GM12878 (cell line): ENCODE measurements around the gene RHBDD1. TPM values are rescaled to one million over a fixed set of nuclear protein-coding genes. Genes with fewer than 3 reads are reported as not detected.

Source experiments
- ATAC-seq: fragments of 200-7000 bp; cut with Tn5 transposase; 3 replicates; pipeline ENCODE4 v1.9.1; 2020; ENCODE audit warnings: mild to moderate bottlenecking, moderate library complexity
- BruUV-seq: library from RNA; stranded (reverse); fragments of 400-500 nt; replicated peaks from 2 replicates; lab custom pipeline; 2021; lab: Mats Ljungman, UMichigan
- CTCF ChIA-PET: fragments of 300-600 bp; sonication (Branson Sonifier 250); formaldehyde crosslinking; extraction: SDS; loops from one replicate; lab custom pipeline; 2021; ENCODE audit warnings: inconsistent platforms; lab: Yijun Ruan, JAX
- POLR2A ChIA-PET: fragments of 350-600 bp; formaldehyde crosslinking; extraction: SDS; loops from one replicate; lab custom pipeline; 2021; ENCODE audit warnings: inconsistent platforms; lab: Charles Lee
- RAD21 ChIA-PET: fragments of 300-600 bp; sonication (Branson Sonifier 250); formaldehyde crosslinking; loops from one replicate; lab custom pipeline; 2023; ENCODE audit warnings: antibody characterized with exemption; ENCODE audit not compliant: unreplicated experiment; lab: Charles Lee
- SMC1A ChIA-PET: fragments of 300-600 bp; sonication (Branson Sonifier 250); formaldehyde crosslinking; loops from one replicate; lab custom pipeline; 2023; ENCODE audit not compliant: unreplicated experiment, uncharacterized antibody; lab: Charles Lee
- DNase-seq: peaks from one replicate; pipeline ENCODE4 v3.0.0-alpha.2; 2011; ENCODE audit warnings: low read depth, low spot score
- FAIRE-seq: peaks from 3 replicates; lab custom pipeline; 2011; peaks lifted over from hg19 to GRCh38; lab: Jason Lieb, UNC
- H2AFZ ChIP-seq: 2 replicates; pipeline ENCODE4 v1.6.0; 2011; ENCODE audit warnings: low read depth, low read length, control low read depth; ENCODE audit not compliant: control insufficient read depth
- H3K27ac ChIP-seq: 2 replicates; pipeline ENCODE4 v1.5.1; 2011; ENCODE audit warnings: control low read depth; ENCODE audit not compliant: control insufficient read depth, insufficient read depth
- H3K27me3 ChIP-seq, 2 experiments: replicated peaks in 1 of 2; 2 replicates each; pipeline versions ENCODE4 v1.6.0 to v1.6.1; 2011; ENCODE audit warnings: low read length in 1 of 2; ENCODE audit not compliant: control insufficient read depth in 2 of 2, insufficient read depth in 2 of 2
- H3K36me3 ChIP-seq, 2 experiments: 2 replicates each; pipeline ENCODE4 v1.5.1; 2011; ENCODE audit warnings: low read length in 1 of 2; ENCODE audit not compliant: control insufficient read depth in 2 of 2, insufficient read depth in 2 of 2
- H3K4me1 ChIP-seq: 2 replicates; pipeline ENCODE4 v1.6.1; 2011; ENCODE audit warnings: mild to moderate bottlenecking, low read length, moderate library complexity, mixed read lengths; ENCODE audit not compliant: control insufficient read depth, insufficient read depth
- H3K4me2 ChIP-seq: 2 replicates; pipeline ENCODE4 v1.6.0; 2011; ENCODE audit warnings: control low read depth; ENCODE audit not compliant: control insufficient read depth, insufficient read depth
- H3K4me3 ChIP-seq: fragments of 200-600 bp; sonication (generic); 2 replicates; pipeline ENCODE4 v1.5.1; 2016
- H3K79me2 ChIP-seq: 2 replicates; pipeline ENCODE4 v1.6.0; 2011; ENCODE audit warnings: low read length; ENCODE audit not compliant: control insufficient read depth, insufficient read depth
- H3K9ac ChIP-seq: 2 replicates; pipeline ENCODE4 v1.8.0; 2011; ENCODE audit warnings: low read length, control low read depth, mixed read lengths; ENCODE audit not compliant: control insufficient read depth, insufficient read depth
- H3K9me3 ChIP-seq: replicated peaks from 3 replicates; pipeline ENCODE4 v1.5.1; 2011; ENCODE audit warnings: mild to moderate bottlenecking, low read length; ENCODE audit not compliant: control insufficient read depth, insufficient read depth
- H4K20me1 ChIP-seq: 2 replicates; pipeline ENCODE4 v1.6.0; 2011; ENCODE audit not compliant: control insufficient read depth, insufficient read depth
- CREB1 ChIP-seq: IDR thresholded peaks from 2 replicates; pipeline ENCODE4 v1.6.1; 2012; ENCODE audit warnings: low read depth, mild to moderate bottlenecking, inconsistent platforms
- EED ChIP-seq: sonication (generic); IDR thresholded peaks from 2 replicates; pipeline ENCODE4 v1.6.1; 2016; ENCODE audit warnings: antibody characterized with exemption, low read depth
- FOXM1 ChIP-seq: IDR thresholded peaks from 2 replicates; pipeline ENCODE4 v1.6.1; 2012; ENCODE audit warnings: low read depth, mild to moderate bottlenecking, inconsistent platforms, low read length, moderate library complexity
- HDAC6 ChIP-seq: fragments of 200-600 bp; sonication (generic); IDR thresholded peaks from one replicate; pipeline ENCODE4 v1.8.0; 2017; ENCODE audit warnings: antibody characterized with exemption; ENCODE audit not compliant: unreplicated experiment
- NR2F1 ChIP-seq: fragments of 450-650 bp; conservative IDR thresholded peaks from 2 replicates; pipeline ENCODE4 v1.6.1; 2017; ENCODE audit warnings: mild to moderate bottlenecking
- RB1 ChIP-seq: fragments of 450-650 bp; formaldehyde crosslinking; IDR thresholded peaks from 2 replicates; pipeline ENCODE4 v1.6.1; 2017; ENCODE audit warnings: mild to moderate bottlenecking, borderline replicate concordance
- RFX5 ChIP-seq: IDR thresholded peaks from 2 replicates; pipeline ENCODE4 v1.6.1; 2011; ENCODE audit warnings: low read depth, low read length, improper control_type of control experiment
- SMAD1 ChIP-seq: fragments of 450-650 bp; IDR thresholded peaks from 2 replicates; pipeline ENCODE4 v1.6.1; 2018; ENCODE audit warnings: mild to moderate bottlenecking, low read depth; ENCODE audit not compliant: partially characterized antibody
- TCF3 ChIP-seq: IDR thresholded peaks from 2 replicates; pipeline ENCODE4 v1.6.1; 2012; ENCODE audit warnings: low read depth, mild to moderate bottlenecking, low read length, borderline replicate concordance; ENCODE audit not compliant: insufficient read depth
- TCF7 ChIP-seq: IDR thresholded peaks from 2 replicates; pipeline ENCODE4 v1.6.1; 2014; ENCODE audit warnings: antibody characterized with exemption, borderline replicate concordance
- WGBS: methylation state at CpG from one replicate; pipeline ENCODE4 v1.1.6; 2016; ENCODE audit warnings: low lambda C conversion rate; ENCODE audit not compliant: insufficient replicate concordance, insufficient coverage; ENCODE audit errors: missing lambda C conversion rate; 5-methylcytosine and 5-hydroxymethylcytosine counted together
- in situ Hi-C: fragments of 300-500 bp; cut with MboI; formaldehyde crosslinking; loops from 9 replicates; pipeline ENCODE4 v1.14.3; 2018; ENCODE audit warnings: mixed read lengths
- intact Hi-C: fragments of 100-400 bp; cut with micrococcal nuclease; formaldehyde crosslinking; loops from one replicate; pipeline ENCODE4 v1.14.2; 2022; ENCODE audit not compliant: unreplicated experiment
- polyA plus RNA-seq, 11 experiments: library from polyadenylated mRNA; depleted of rRNA in 4 of 11; unstranded in 6 of 11; stranded (reverse) in 5 of 11; fragments of >200 nt; fragmentation: Nextera tagmentation in 4 of 11; fragmentation: Illumina TruSeq in 1 of 11; extraction: Ambion mirVana in 4 of 11; extraction: Trizol in 1 of 11; gene quantifications; 1 replicate in 1 of 11; 2 replicates in 10 of 11; pipeline versions ENCODE4 v1.2.1 to v1.2.3, GENCODE V29; 2011 to 2016; ENCODE audit warnings: inconsistent platforms in 2 of 11, missing spikeins in 2 of 11, low read depth in 1 of 11
- total RNA-seq, 4 experiments: library from RNA; depleted of rRNA in 3 of 4; stranded (reverse); fragments of >200 nt in 3 of 4; fragmentation: Illumina TruSeq in 1 of 4; extraction: Trizol in 1 of 4; gene quantifications; 2 replicates each; pipeline versions ENCODE4 v1.2.1 to v1.2.3, GENCODE V29; 2013 to 2021
- TF ChIP-seq, protein P1 (sequence below): fragments of 450-650 bp; IDR thresholded peaks from 2 replicates; pipeline ENCODE4 v1.6.1; 2016; ENCODE audit warnings: mild to moderate bottlenecking
- TF ChIP-seq, protein P2 (sequence below): IDR thresholded peaks from 2 replicates; pipeline ENCODE4 v1.6.1; 2012; ENCODE audit warnings: low read depth, low read length, improper control_type of control experiment
- TF ChIP-seq, protein P3 (sequence below): fragments of 450-650 bp; formaldehyde crosslinking; IDR thresholded peaks from 2 replicates; pipeline ENCODE4 v1.5.0; 2022; ENCODE audit warnings: mild to moderate bottlenecking, missing genetic modification characterization
- TF ChIP-seq, protein P4 (sequence below): fragments of 450-650 bp; IDR thresholded peaks from 2 replicates; pipeline ENCODE4 v1.6.1; 2016; ENCODE audit warnings: mild to moderate bottlenecking

RHBDD1 gene
- total and polyA plus RNA-seq, 10 of the 15 experiments (the other 5 are each of a cell fraction or from before 2014, with no cell fraction given) = 7.1 to 36.4 (median 14.7) TPM

DNA sequence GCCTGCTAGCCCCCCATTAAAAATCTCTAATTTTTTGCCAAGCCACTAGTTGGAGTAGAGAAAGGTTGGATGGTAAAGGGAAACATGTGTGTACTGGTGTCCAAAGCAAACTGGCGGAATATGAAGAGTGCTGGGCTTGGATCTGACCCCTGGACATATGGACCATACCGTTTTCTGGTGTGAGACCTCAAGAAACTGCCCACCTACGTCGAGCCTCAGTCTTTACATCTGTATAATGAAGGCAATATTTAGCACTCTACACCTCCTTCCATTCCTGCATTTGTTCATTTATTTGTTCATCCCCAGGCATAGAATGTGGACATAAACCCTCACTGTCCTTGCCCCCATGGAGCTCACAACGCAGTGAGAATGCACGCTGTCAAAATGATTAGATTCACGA is 142.4 kb downstream of the RHBDD1 start:
- ChIA-PET SMC1A (interaction anchor here (1.0 to 1.3 kb wide), 2 partner anchors 168 to 176 kb away, joined by 3 read pairs; no protein-coding TSS in a partner anchor), CTCF (interaction anchor here (1.0 to 1.7 kb wide), 4 partner anchors 35 to 176 kb away, joined by 3 to 7 read pairs (median 4); no protein-coding TSS in a partner anchor), POLR2A (no interaction called here), RAD21 (no interaction called here)
- H4K20me1 ChIP-seq = no peaks in the 10 kb centered on the region
- no peak for DNase-seq
- H3K9ac ChIP-seq = no peak overlapping the region
- no peaks in the 10 kb centered on the region; the same call in 2 of the 3 replicates for H3K9me3 ChIP-seq
- H3K4me3 ChIP-seq = no peak overlapping the region
- no peak for TF ChIP-seq CREB1
- TF ChIP-seq EED = no peak
- no peak for TF ChIP-seq TCF3
- TF ChIP-seq, protein P1, sequence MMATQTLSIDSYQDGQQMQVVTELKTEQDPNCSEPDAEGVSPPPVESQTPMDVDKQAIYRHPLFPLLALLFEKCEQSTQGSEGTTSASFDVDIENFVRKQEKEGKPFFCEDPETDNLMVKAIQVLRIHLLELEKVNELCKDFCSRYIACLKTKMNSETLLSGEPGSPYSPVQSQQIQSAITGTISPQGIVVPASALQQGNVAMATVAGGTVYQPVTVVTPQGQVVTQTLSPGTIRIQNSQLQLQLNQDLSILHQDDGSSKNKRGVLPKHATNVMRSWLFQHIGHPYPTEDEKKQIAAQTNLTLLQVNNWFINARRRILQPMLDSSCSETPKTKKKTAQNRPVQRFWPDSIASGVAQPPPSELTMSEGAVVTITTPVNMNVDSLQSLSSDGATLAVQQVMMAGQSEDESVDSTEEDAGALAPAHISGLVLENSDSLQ = no peak
- TF ChIP-seq, protein P2, sequence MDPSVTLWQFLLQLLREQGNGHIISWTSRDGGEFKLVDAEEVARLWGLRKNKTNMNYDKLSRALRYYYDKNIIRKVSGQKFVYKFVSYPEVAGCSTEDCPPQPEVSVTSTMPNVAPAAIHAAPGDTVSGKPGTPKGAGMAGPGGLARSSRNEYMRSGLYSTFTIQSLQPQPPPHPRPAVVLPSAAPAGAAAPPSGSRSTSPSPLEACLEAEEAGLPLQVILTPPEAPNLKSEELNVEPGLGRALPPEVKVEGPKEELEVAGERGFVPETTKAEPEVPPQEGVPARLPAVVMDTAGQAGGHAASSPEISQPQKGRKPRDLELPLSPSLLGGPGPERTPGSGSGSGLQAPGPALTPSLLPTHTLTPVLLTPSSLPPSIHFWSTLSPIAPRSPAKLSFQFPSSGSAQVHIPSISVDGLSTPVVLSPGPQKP = no peak
- TF ChIP-seq SMAD1 = no peak
- TF ChIP-seq TCF7 = no peak
- TF ChIP-seq, protein P3, sequence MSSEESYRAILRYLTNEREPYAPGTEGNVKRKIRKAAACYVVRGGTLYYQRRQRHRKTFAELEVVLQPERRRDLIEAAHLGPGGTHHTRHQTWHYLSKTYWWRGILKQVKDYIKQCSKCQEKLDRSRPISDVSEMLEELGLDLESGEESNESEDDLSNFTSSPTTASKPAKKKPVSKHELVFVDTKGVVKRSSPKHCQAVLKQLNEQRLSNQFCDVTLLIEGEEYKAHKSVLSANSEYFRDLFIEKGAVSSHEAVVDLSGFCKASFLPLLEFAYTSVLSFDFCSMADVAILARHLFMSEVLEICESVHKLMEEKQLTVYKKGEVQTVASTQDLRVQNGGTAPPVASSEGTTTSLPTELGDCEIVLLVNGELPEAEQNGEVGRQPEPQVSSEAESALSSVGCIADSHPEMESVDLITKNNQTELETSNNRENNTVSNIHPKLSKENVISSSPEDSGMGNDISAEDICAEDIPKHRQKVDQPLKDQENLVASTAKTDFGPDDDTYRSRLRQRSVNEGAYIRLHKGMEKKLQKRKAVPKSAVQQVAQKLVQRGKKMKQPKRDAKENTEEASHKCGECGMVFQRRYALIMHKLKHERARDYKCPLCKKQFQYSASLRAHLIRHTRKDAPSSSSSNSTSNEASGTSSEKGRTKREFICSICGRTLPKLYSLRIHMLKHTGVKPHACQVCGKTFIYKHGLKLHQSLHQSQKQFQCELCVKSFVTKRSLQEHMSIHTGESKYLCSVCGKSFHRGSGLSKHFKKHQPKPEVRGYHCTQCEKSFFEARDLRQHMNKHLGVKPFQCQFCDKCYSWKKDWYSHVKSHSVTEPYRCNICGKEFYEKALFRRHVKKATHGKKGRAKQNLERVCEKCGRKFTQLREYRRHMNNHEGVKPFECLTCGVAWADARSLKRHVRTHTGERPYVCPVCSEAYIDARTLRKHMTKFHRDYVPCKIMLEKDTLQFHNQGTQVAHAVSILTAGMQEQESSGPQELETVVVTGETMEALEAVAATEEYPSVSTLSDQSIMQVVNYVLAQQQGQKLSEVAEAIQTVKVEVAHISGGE (CRISPR knock-in tag) = no peak
- no peak for TF ChIP-seq RB1
- TF ChIP-seq, protein P4, sequence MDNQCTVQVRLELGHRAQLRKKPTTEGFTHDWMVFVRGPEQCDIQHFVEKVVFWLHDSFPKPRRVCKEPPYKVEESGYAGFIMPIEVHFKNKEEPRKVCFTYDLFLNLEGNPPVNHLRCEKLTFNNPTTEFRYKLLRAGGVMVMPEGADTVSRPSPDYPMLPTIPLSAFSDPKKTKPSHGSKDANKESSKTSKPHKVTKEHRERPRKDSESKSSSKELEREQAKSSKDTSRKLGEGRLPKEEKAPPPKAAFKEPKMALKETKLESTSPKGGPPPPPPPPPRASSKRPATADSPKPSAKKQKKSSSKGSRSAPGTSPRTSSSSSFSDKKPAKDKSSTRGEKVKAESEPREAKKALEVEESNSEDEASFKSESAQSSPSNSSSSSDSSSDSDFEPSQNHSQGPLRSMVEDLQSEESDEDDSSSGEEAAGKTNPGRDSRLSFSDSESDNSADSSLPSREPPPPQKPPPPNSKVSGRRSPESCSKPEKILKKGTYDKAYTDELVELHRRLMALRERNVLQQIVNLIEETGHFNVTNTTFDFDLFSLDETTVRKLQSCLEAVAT = no peak
- no peak for TF ChIP-seq RFX5
- TF ChIP-seq FOXM1 = no peak
- no peak for TF ChIP-seq NR2F1
- no peak for TF ChIP-seq HDAC6
- FAIRE-seq = no peak
- WGBS = 96% methylated on average over 7 of the region's 7 CpGs
- no peak overlapping the region for H3K4me2 ChIP-seq
- H3K27ac ChIP-seq = no peak overlapping the region
- no peak for ATAC-seq
- H3K36me3 ChIP-seq = peaks cover 0 to 5% of the 10 kb centered on the region in 2 experiments; a peak in 1 of 4 replicates
- no peak overlapping the region for H2AFZ ChIP-seq
- no TSS peak for BruUV-seq
- H3K4me1 ChIP-seq = no peaks in the 10 kb centered on the region; the same call in 1 of the 2 replicates
- H3K79me2 ChIP-seq = no peaks in the 10 kb centered on the region
- no peaks in the 10 kb centered on the region for H3K27me3 ChIP-seq
- intact Hi-C loops = no loop called here
- in situ Hi-C loops = loop anchor here (25.0 kb wide), 1 partner anchor 766 kb away; no protein-coding TSS in a partner anchor
